Dendritic cell treated with granulocyte-macrophage colony-stimulating factor and Interleukin-4, amounts not matched to agents 40 ng/mL and 50 ng/mL, for 4 days (primary cell): ENCODE results near the gene PPP2R5C.
A peak's percentile ranks its signal among the peaks of the same experiment; 100 is the strongest.
"Not testable (repeated sequence)": the region's sequence is repeated elsewhere in the genome, so short reads cannot be mapped to it uniquely, and the experiment has no call there.

ENCODE experiments used
- H3K27ac Mint-ChIP-seq: one replicate; pipeline ENCODE4 v1.8.0; 2022; ENCODE audit warnings: mild to moderate bottlenecking, mixed read lengths
- H3K27me3 Mint-ChIP-seq: one replicate; pipeline ENCODE4 v1.8.0; 2022; ENCODE audit warnings: mild to moderate bottlenecking, mixed read lengths
- H3K36me3 Mint-ChIP-seq: one replicate; pipeline ENCODE4 v1.8.0; 2022; ENCODE audit warnings: low read depth, mixed read lengths
- H3K4me1 Mint-ChIP-seq: one replicate; pipeline ENCODE4 v1.8.0; 2022; ENCODE audit warnings: low read depth, mixed read lengths
- H3K4me3 Mint-ChIP-seq: one replicate; pipeline ENCODE4 v1.8.0; 2022; ENCODE audit warnings: mild to moderate bottlenecking, moderate library complexity, mixed read lengths
- H3K9me3 Mint-ChIP-seq: one replicate; pipeline ENCODE4 v1.8.0; 2022; ENCODE audit warnings: mixed read lengths
- intact Hi-C: fragments of 100-400 bp; cut with micrococcal nuclease; formaldehyde crosslinking; loops from one replicate; pipeline ENCODE4 v1.15.0; 2022

Gene PPP2R5C

GRCh38 chr14:101721111-101721510 is 40.4 kb upstream of the PPP2R5C start:
- Mint-ChIP-seq H3K4me3 (no peak overlapping the region), H3K27ac (no peak overlapping the region), H3K9me3 (no peaks in the 10 kb centered on the region), H3K36me3 (no peaks in the 10 kb centered on the region), H3K4me1 (peaks cover 42% of the 10 kb centered on the region), H3K27me3 (peaks cover 46% of the 10 kb centered on the region)
- intact Hi-C loops: no loop called here

- H3K9me3 Mint-ChIP-seq: no peaks in the 10 kb centered on the region
- peak overlapping the region; percentile 30 for H3K4me3 Mint-ChIP-seq
- peaks cover 41% of the 10 kb centered on the region for H3K4me1 Mint-ChIP-seq
- no peaks in the 10 kb centered on the region for H3K36me3 Mint-ChIP-seq
- intact Hi-C loops: no loop called here
- peaks cover 41% of the 10 kb centered on the region for H3K27me3 Mint-ChIP-seq
- no peak overlapping the region for H3K27ac Mint-ChIP-seq
Observed at GRCh38 chr14:101721951-101722661, 39.4 kb upstream of the PPP2R5C start.

GRCh38 chr14:101723061-101723595 is 38.4 kb upstream of the PPP2R5C start:
- Mint-ChIP-seq H3K9me3 (no peaks in the 10 kb centered on the region), H3K4me3 (no peak overlapping the region), H3K27ac (no peak overlapping the region), H3K27me3 (peaks cover 38% of the 10 kb centered on the region), H3K36me3 (no peaks in the 10 kb centered on the region), H3K4me1 (peaks cover 41% of the 10 kb centered on the region)
- intact Hi-C loops: no loop called here

- Mint-ChIP-seq H3K4me1 (peaks cover 34% of the 10 kb centered on the region), H3K27me3 (peaks cover 20% of the 10 kb centered on the region)
- H3K27ac Mint-ChIP-seq, H3K9me3 Mint-ChIP-seq, H3K36me3 Mint-ChIP-seq, H3K4me3 Mint-ChIP-seq, intact Hi-C loops: not testable (repeated sequence)
Observed at GRCh38 chr14:101725652-101726051, 35.9 kb upstream of the PPP2R5C start.

- Mint-ChIP-seq H3K27me3 (peaks cover 17% of the 10 kb centered on the region), H3K27ac (no peak overlapping the region), H3K4me1 (peaks cover 37% of the 10 kb centered on the region), H3K4me3 (no peak overlapping the region), H3K9me3 (no peaks in the 10 kb centered on the region), H3K36me3 (no peaks in the 10 kb centered on the region)
- intact Hi-C loops: no loop called here
Observed at GRCh38 chr14:101726295-101726953, 35.1 kb upstream of the PPP2R5C start.

GRCh38 chr14:101726954-101727302 is 34.6 kb upstream of the PPP2R5C start:
- H3K27me3 Mint-ChIP-seq: peaks cover 17% of the 10 kb centered on the region
- no peak overlapping the region for H3K27ac Mint-ChIP-seq
- intact Hi-C loops: no loop called here
- H3K36me3 Mint-ChIP-seq: no peaks in the 10 kb centered on the region
- no peaks in the 10 kb centered on the region for H3K9me3 Mint-ChIP-seq
- no peak overlapping the region for H3K4me3 Mint-ChIP-seq
- peaks cover 39% of the 10 kb centered on the region for H3K4me1 Mint-ChIP-seq

- H3K9me3 Mint-ChIP-seq: no peaks in the 10 kb centered on the region
- no peaks in the 10 kb centered on the region for H3K36me3 Mint-ChIP-seq
- intact Hi-C loops: no loop called here
- H3K27me3 Mint-ChIP-seq: peaks cover 13% of the 10 kb centered on the region
- H3K27ac Mint-ChIP-seq: no peak overlapping the region
- H3K4me1 Mint-ChIP-seq: peaks cover 39% of the 10 kb centered on the region
- H3K4me3 Mint-ChIP-seq: no peak overlapping the region
Observed at GRCh38 chr14:101727611-101728366, 33.7 kb upstream of the PPP2R5C start.

GRCh38 chr14:101728367-101728742 is 33.2 kb upstream of the PPP2R5C start:
- H3K4me3 Mint-ChIP-seq: no peak overlapping the region
- intact Hi-C loops: no loop called here
- no peaks in the 10 kb centered on the region for H3K9me3 Mint-ChIP-seq
- peaks cover 10% of the 10 kb centered on the region for H3K27me3 Mint-ChIP-seq
- no peaks in the 10 kb centered on the region for H3K36me3 Mint-ChIP-seq
- no peak overlapping the region for H3K27ac Mint-ChIP-seq
- peaks cover 34% of the 10 kb centered on the region for H3K4me1 Mint-ChIP-seq

- H3K4me1 Mint-ChIP-seq: peaks cover 40% of the 10 kb centered on the region
- no peak overlapping the region for H3K27ac Mint-ChIP-seq
- H3K9me3 Mint-ChIP-seq: no peaks in the 10 kb centered on the region
- intact Hi-C loops: no loop called here
- H3K27me3 Mint-ChIP-seq: peaks cover 10% of the 10 kb centered on the region
- no peaks in the 10 kb centered on the region for H3K36me3 Mint-ChIP-seq
- no peak overlapping the region for H3K4me3 Mint-ChIP-seq
Observed at GRCh38 chr14:101729382-101729781, 32.1 kb upstream of the PPP2R5C start.

- intact Hi-C loops, H3K4me3 Mint-ChIP-seq, H3K9me3 Mint-ChIP-seq, H3K36me3 Mint-ChIP-seq, H3K27me3 Mint-ChIP-seq: not testable (repeated sequence)
- H3K27ac Mint-ChIP-seq: peak overlapping the region; percentile 58
- H3K4me1 Mint-ChIP-seq: peaks cover 42% of the 10 kb centered on the region
Observed at GRCh38 chr14:101730157-101730556, 31.4 kb upstream of the PPP2R5C start.

- Mint-ChIP-seq H3K4me1 (peaks cover 40% of the 10 kb centered on the region), H3K27ac (peak overlapping the region; percentile 58)
- intact Hi-C loops: no loop called here
Observed at GRCh38 chr14:101730626-101731186, 30.8 kb upstream of the PPP2R5C start.

GRCh38 chr14:101731187-101732080 is 30.1 kb upstream of the PPP2R5C start:
- peak overlapping the region; percentile 58 for H3K27ac Mint-ChIP-seq
- H3K27me3 Mint-ChIP-seq: peaks cover 10% of the 10 kb centered on the region
- peaks cover 36% of the 10 kb centered on the region for H3K4me1 Mint-ChIP-seq
- H3K9me3 Mint-ChIP-seq: no peaks in the 10 kb centered on the region
- no peaks in the 10 kb centered on the region for H3K36me3 Mint-ChIP-seq
- H3K4me3 Mint-ChIP-seq: no peak overlapping the region
- intact Hi-C loops: no loop called here

More at GRCh38 chr14:101730626-101731186, 30.8 kb upstream of the PPP2R5C start:
- H3K36me3 Mint-ChIP-seq: no peaks in the 10 kb centered on the region
- H3K4me3 Mint-ChIP-seq: no peak overlapping the region
- no peaks in the 10 kb centered on the region for H3K9me3 Mint-ChIP-seq
- H3K27me3 Mint-ChIP-seq: peaks cover 10% of the 10 kb centered on the region

- Mint-ChIP-seq H3K4me1 (peaks cover 31% of the 10 kb centered on the region), H3K27ac (no peak overlapping the region)
- intact Hi-C loops: no loop called here
Observed at GRCh38 chr14:101732118-101732517, 29.4 kb upstream of the PPP2R5C start.

More at GRCh38 chr14:101732118-101732517, 29.4 kb upstream of the PPP2R5C start:
- Mint-ChIP-seq H3K4me3 (no peak overlapping the region), H3K27me3 (peaks cover 9% of the 10 kb centered on the region), H3K36me3 (no peaks in the 10 kb centered on the region), H3K9me3 (no peaks in the 10 kb centered on the region)
